Pulmonary artery endothelial cell (primary cell): ENCODE measurements around the gene SLFNL1. TPM values are rescaled to one million over a fixed set of nuclear protein-coding genes. Genes with fewer than 3 reads are reported as not detected.

Experiments
- DNase-seq: peaks from one replicate; pipeline ENCODE4 v3.0.0-alpha.2; 2011; ENCODE audit warnings: low read depth, low spot score
- total RNA-seq: library from RNA; depleted of rRNA; stranded (reverse); fragments of >200 nt; gene quantifications from 2 replicates; pipeline ENCODE4 v1.2.3, GENCODE V29; 2014

The SLFNL1 gene
- total RNA-seq, 1 donor from 2014 or later: 0.20 TPM

DNA sequence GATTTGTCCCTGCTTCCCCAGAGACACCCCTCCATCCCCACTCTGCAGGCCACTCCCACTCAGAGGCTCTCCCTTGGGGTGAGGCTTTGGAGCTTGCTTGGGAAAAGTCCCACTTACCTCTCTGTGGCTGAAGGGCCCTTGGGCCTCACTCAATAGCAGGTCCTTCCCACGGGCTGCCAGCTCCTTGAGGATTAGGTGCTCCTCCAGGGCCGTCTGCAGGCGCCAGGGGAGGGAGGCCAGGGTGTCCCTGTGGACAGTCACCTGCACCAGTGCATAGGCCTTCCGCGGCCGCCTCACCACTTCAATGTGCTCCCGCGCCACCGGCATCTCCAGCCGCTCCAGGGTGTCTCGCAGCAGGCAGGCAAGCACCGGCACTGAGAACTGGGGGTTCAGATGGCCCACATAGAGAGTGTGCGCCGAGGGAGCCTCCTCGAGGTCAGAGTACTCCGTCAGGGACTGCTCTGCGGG, 1.4 kb downstream of the SLFNL1 start:
- DNase-seq: no peak

DNA sequence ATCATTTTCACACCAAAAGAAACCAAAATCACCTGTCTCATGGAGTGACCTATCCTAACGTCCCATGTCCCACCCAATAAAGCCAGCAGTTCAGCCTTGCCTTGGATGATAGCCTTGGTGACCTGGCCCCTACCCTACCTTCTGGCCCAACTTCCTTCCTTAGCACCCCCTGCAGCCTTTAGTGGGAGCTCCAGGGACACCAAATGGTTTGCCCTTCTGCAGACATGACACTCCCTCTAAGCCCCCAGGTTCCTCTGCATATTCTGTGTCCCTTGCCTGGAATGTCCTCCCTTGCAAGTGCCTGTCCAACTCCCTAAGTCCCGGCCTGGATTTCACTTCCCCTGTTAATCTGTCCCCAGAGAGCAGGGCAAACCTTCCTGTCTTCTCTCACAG, 2.2 kb downstream of the SLFNL1 start:
- no peak for DNase-seq

DNA sequence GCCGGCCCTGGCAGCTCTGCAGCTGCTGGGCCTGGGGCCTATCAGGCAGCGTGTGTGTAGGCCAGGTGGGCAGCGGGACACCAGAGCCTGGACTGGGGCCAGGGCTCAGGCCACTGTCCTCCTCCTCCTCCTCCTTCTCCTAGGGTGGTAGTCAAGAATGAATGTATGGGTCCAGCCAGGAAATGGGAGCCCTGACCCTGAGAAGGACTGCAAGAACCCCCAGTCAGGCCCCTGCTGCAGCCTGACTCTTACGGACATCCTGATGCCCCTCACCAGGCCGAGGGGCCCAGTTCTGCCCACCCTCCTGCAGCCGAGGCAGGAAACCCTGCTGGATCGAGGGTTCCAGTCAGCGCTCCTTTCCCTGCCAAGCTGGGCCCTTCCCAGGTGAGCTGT, 3.5 kb downstream of the SLFNL1 start:
- no peak for DNase-seq

DNA sequence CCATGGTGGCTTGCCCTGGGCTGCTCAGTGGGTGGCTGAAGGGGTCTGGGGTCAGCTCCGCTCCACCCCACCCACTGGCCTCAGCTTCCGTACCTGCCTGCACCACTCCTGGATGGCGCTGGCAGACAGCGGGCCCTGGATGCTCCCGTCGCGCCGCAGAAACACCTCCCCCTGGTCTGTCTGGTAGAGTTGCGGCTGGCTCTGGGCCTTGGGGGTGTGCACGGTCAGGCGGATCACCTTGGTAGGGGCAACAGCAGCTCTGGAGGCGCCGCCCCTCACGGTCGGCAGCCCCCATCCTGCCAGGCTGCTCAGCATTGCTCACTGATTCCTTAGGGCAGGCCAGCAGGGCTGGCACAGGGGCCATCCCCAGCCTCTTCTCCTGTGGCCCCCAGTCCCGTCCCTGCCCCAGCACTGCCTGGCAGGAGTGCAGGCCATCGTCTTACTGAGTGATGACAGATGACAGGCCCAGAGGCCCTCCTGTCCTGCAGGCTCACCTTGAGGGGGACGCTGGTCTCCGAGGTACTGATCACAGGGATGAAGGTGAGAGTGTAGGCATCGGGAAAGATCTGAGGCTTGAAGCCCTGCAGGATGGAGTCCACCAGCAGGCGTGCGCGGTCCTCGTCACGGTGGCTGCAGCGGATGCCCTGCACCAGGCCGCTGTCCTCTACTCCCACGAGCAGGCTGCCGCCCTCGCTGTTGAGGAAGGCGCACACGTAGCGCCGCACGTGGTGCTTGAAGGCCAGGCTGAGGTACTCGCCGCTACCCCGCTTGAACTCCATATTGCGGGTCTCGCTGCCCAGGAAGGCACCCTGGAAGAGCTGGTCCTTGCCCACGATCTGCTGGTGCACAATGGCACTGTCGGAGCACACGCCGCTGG, 4.1 kb downstream of the SLFNL1 start:
- DNase-seq: no peak

GRCh38 chr1:41015897-41016470, 5.5 kb downstream of the SLFNL1 start:
- DNase-seq: no peak

GRCh38 chr1:41015281-41015896, 6.1 kb downstream of the SLFNL1 start:
- DNase-seq: no peak

GRCh38 chr1:41014871-41015270, 6.7 kb downstream of the SLFNL1 start:
- DNase-seq: no peak

DNA sequence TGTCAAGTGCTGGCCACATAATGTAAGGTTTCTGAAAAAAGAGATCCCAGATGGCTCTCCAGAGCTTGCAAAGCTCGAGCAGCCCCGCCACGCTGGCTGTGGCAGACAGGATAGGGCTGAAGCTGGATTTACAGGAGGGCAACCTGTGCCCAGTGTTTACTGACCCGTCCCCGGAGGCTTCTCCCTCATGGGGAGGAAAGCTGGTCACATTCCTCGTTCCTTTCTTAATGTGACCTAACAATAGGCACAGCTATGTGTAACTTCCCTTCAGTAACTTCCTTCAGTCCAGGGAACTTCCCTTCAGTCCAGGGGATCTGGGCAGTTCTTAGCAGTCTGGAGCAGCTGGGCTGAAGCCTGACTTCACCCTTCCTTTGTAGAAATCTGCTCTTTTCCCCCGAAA, 7.7 kb downstream of the SLFNL1 start:
- peak; percentile 94 for DNase-seq

DNA sequence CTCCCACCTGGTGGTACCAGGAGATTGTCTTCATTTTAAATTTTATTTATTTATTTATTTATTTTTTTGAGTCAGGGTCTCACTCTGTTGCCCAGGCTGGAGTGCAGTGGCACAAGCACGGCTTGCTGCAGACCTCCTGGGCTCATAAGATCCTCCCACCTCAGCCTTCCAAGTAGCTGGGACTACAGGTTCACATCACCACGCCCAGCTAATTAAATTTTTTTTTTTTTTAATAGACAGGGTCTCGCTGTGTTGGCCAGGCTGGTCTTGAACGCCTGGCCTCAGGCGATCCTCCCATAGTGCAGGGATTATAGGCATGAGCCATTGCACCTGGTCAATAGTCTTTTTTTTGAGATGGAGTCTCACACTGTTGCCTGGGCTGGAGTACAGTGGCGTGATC, 8.5 kb downstream of the SLFNL1 start:
- DNase-seq: no peak

GRCh38 chr1:41010345-41010744, 11.2 kb downstream of the SLFNL1 start:
- no peak for DNase-seq

GRCh38 chr1:41009466-41009865, 12.1 kb downstream of the SLFNL1 start:
- DNase-seq: no peak

DNA sequence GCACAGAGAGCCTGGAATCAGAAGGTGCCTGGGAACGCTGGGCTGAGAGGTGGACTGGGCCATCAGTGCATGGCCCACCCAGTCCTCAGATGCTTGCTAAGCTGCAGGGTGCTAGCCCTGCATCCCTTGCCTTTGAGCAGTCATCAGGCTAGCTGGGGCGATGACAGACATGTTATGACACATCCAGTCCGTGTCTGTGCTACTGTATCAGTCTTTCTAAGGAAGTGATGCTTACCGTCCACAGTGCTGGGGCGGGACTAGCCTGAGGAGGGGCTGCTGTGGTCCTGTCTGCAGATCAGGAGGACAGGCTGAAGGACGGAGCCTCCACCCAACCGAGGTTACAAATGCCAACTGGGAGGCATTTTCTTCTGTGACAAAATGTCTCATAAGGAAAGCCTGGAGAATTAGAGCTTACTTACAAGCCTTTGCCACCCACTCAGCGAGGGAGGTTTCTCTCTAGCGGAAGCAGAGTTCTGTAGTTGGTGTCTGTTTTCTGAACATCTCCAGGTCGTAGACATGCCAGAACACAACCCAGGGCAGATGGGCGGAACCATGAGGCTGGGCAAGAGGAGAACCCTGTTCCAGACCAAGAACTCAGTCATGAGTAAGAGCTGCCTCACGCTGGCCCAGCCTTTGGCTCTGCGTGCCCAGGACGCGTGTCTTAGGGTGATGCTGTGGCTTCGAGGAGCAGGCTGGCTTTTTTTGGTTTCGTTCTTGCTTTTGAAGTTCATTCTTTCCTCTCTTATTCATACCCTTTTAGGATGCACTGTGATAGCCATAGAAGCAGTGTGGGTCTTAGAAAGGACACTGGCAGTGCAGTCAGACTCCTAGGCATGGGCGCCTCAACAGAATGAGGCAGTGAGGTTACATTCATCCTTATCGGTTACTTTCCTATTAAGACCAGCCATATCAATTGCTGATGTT, 14.3 kb downstream of the SLFNL1 start:
- DNase-seq: no peak

- no peak for DNase-seq
These were observed 15.6 kb downstream of the SLFNL1 start for GRCh38 chr1:41005876-41006275.

DNA sequence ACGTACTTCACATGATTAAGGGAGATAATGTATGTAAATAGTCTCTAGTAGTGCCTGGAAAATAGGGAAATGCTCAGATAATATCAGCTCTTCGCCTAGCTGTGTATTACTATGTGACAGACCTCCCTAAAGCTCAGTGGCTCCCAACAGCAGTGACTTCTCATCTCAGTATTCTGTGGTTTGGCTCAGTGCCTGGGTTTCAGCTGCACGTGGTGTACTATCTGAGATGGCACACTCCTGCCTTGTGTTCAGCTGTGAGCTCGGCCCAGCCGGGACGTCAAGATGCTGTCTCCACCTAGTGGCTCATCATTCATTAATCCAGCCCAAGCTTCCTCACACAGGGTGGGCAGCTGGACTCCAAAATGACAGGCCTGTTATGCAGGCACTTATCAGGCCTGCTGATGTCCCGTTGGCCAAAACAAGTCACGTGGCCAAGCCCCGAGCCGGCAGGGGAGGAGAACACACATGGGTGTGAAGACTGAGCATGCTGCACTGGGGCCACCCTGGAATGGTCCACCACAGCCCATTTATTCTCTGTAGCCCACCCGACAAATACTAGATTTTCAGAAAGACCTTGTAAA, 17.8 kb downstream of the SLFNL1 start:
- peak; percentile 91 for DNase-seq

GRCh38 chr1:41003127-41003639, 18.3 kb downstream of the SLFNL1 start:
- DNase-seq: no peak

DNA sequence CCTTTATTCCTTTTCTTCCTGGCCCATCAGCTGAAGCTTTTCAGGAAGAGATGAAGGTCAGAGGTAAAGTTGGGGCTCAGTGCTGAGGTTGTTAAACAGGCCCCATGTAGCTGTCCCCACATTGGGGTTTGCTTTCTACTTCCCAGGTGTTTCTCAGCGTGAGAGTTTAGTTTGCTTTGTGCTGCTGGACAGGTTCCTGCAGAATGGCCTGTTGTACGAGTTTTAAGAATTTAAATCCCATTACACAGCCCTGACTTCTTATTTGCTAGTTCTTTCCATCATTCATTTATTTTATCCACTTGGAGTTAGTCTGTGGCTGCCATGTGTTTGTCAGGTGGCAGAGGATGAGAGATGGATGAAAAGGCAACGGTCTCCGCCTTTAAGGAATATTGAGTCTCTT, 22.9 kb downstream of the SLFNL1 start:
- DNase-seq: no peak

DNA sequence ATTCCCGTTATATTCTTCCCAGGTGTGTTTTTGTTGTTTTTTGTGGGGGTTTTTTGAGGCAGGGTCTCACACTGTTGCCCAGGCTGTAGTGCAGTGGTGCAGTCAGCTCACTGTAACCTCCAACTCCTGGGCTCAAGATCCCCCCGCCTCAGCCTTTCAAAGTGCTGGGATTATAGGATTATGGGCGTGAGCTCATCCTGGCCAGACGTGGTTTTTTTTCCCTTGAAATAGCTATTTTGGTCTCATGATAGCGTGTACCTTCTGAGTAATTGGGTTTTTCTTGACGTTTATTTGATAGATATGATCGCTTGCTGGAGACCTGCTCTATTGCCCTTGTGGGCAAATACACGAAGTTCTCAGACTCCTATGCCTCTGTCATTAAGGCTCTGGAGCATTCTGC, 24.4 kb downstream of the SLFNL1 start:
- no peak for DNase-seq

DNA sequence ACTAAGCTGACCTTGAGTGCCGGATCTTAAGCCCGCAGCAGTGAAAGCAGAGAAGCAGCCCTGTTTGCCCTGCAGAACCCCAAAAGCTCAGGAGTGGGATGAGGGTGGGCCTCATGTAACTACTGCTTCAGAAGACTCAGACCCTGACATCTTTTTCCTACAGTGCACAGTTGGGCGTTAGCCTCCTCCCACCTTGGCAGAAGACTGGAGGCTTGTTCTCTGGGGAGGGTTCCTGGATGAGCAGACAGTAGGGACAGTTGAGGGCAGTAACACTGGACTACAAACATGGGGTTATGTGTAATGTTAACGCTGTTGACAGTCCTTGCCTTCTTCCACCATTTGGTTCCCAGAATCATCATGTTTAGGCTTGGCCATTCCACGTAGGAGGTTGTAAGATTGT, 32.5 kb downstream of the SLFNL1 start:
- DNase-seq: no peak

GRCh38 chr1:40988280-40988679, 33.2 kb downstream of the SLFNL1 start:
- DNase-seq: no peak

DNA sequence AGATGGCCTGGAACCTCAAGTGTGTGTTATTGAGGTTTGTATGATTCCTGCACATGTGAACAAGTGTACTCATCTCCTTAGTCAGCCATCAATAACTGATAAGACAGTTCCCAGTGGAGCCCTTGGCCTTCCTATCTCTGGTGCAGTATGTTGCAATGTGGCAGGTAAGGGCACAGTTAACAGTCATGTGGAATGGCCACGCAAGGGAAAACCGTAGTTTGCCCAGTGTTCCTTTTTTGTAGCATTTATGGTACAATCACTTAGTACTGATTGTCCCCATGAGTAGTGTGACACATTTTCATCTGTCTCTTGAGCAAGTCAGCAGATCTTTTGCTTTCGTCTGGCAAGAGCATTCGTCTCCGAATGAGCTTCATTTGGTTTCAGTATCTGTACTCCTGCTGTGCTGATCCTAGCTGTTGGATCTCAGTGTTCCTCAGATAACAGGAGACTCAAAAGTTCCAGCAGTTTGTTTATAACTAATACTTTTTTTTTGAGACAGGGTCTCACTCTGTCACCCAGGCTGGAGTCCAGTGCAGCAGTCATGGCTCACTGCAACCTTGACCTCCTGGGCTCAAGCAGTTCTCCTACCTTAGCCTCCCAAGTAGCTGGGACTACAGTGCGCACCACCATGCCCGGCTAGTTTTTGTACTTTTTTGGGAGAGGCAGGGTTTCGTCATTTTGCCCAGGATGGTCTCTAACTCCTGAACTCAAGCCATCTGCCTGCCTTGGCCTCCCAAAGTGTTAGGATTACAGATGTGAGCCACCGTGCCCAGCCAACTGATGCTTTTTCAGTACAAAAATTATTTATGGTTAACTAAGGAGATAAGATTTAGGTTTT, 33.9 kb downstream of the SLFNL1 start:
- DNase-seq: no peak
